HepG2 (cell line): ENCODE results near the gene ST3GAL2. TPM values are rescaled to one million over a fixed set of nuclear protein-coding genes. Genes with fewer than 3 reads are reported as not detected.

Experiments
- NCOA5 ChIP-seq: sonication (generic); formaldehyde crosslinking; IDR thresholded peaks from 2 replicates; pipeline ENCODE4 v1.4.0; 2020; ENCODE audit warnings: missing genetic modification reagents
- PHF20 ChIP-seq: sonication (generic); formaldehyde crosslinking; IDR thresholded peaks from 2 replicates; pipeline ENCODE4 v1.5.0; 2020; ENCODE audit warnings: mild to moderate bottlenecking, missing genetic modification reagents
- PRDM10 ChIP-seq: sonication (generic); formaldehyde crosslinking; IDR thresholded peaks from 2 replicates; pipeline ENCODE4 v1.4.0; 2020; ENCODE audit warnings: low read depth, missing genetic modification reagents
- SMC3 ChIP-seq: IDR thresholded peaks from 2 replicates; pipeline ENCODE4 v1.6.1; 2011; ENCODE audit warnings: low read length, improper control_type of control experiment
- ZNF276 ChIP-seq: sonication (generic); formaldehyde crosslinking; IDR thresholded peaks from 2 replicates; pipeline ENCODE4 v1.4.0; 2020; ENCODE audit warnings: mild to moderate bottlenecking, low read depth, missing genetic modification reagents
- ZNF572 ChIP-seq: sonication (generic); formaldehyde crosslinking; IDR thresholded peaks from 2 replicates; pipeline ENCODE4 v1.5.1; 2020; ENCODE audit warnings: mild to moderate bottlenecking, missing genetic modification reagents
- ZNF768 ChIP-seq: sonication (generic); formaldehyde crosslinking; IDR thresholded peaks from 2 replicates; pipeline ENCODE4 v1.4.0; 2020; ENCODE audit warnings: missing genetic modification reagents
- ZSCAN31 ChIP-seq: sonication (generic); formaldehyde crosslinking; IDR thresholded peaks from 2 replicates; pipeline ENCODE4 v1.5.0; 2020; ENCODE audit warnings: low read depth, mild to moderate bottlenecking, missing genetic modification reagents
- polyA plus RNA-seq, 8 experiments: library from polyadenylated mRNA; depleted of rRNA in 3 of 8; stranded (reverse) in 7 of 8; unstranded in 1 of 8; fragments of >200 nt; fragmentation: Illumina TruSeq in 4 of 8; extraction: Trizol in 4 of 8; gene quantifications; 2 replicates each; pipeline versions ENCODE4 v1.2.1 to v1.2.3, GENCODE V29; 2011 to 2016; ENCODE audit warnings: low read depth in 4 of 8, missing spikeins in 1 of 8, mixed read lengths in 1 of 8; ENCODE audit not compliant: insufficient read depth in 1 of 8
- total RNA-seq, 5 experiments: library from RNA; depleted of rRNA; stranded (reverse); fragments of >200 nt; fragmentation: Illumina TruSeq; extraction: Trizol; gene quantifications; 2 replicates each; pipeline ENCODE4 v1.2.3, GENCODE V29; 2016; ENCODE audit warnings: low read depth in 1 of 5
- TF ChIP-seq, protein P1 (sequence below): sonication (generic); formaldehyde crosslinking; IDR thresholded peaks from 2 replicates; pipeline ENCODE4 v1.4.0; 2020; ENCODE audit warnings: mild to moderate bottlenecking, missing genetic modification reagents, borderline replicate concordance
- TF ChIP-seq, protein P2 (sequence below): sonication (generic); formaldehyde crosslinking; IDR thresholded peaks from 2 replicates; pipeline ENCODE4 v1.5.1; 2020; ENCODE audit warnings: mild to moderate bottlenecking, missing genetic modification reagents, moderate library complexity
- TF ChIP-seq, protein P3 (sequence below): sonication (generic); formaldehyde crosslinking; IDR thresholded peaks from 2 replicates; pipeline ENCODE4 v1.5.0; 2020; ENCODE audit warnings: mild to moderate bottlenecking, missing genetic modification reagents, borderline replicate concordance

ST3GAL2 gene
- total and polyA plus RNA-seq, 2 of the 13 experiments (the other 11 are each of a cell fraction or from before 2014, with no cell fraction given), result 16.3 to 24.9 TPM

- TF ChIP-seq, protein P1, sequence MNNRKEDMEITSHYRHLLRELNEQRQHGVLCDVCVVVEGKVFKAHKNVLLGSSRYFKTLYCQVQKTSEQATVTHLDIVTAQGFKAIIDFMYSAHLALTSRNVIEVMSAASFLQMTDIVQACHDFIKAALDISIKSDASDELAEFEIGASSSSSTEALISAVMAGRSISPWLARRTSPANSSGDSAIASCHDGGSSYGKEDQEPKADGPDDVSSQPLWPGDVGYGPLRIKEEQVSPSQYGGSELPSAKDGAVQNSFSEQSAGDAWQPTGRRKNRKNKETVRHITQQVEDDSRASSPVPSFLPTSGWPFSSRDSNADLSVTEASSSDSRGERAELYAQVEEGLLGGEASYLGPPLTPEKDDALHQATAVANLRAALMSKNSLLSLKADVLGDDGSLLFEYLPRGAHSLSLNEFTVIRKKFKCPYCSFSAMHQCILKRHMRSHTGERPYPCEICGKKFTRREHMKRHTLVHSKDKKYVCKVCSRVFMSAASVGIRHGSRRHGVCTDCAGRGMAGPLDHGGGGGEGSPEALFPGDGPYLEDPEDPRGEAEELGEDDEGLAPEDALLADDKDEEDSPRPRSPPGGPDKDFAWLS, result no peak
- 0 out of 2 replicates have a peak, but pooled peaks have one; percentile 42 for TF ChIP-seq ZNF276 (CRISPR knock-in tag)
- TF ChIP-seq, protein P2, sequence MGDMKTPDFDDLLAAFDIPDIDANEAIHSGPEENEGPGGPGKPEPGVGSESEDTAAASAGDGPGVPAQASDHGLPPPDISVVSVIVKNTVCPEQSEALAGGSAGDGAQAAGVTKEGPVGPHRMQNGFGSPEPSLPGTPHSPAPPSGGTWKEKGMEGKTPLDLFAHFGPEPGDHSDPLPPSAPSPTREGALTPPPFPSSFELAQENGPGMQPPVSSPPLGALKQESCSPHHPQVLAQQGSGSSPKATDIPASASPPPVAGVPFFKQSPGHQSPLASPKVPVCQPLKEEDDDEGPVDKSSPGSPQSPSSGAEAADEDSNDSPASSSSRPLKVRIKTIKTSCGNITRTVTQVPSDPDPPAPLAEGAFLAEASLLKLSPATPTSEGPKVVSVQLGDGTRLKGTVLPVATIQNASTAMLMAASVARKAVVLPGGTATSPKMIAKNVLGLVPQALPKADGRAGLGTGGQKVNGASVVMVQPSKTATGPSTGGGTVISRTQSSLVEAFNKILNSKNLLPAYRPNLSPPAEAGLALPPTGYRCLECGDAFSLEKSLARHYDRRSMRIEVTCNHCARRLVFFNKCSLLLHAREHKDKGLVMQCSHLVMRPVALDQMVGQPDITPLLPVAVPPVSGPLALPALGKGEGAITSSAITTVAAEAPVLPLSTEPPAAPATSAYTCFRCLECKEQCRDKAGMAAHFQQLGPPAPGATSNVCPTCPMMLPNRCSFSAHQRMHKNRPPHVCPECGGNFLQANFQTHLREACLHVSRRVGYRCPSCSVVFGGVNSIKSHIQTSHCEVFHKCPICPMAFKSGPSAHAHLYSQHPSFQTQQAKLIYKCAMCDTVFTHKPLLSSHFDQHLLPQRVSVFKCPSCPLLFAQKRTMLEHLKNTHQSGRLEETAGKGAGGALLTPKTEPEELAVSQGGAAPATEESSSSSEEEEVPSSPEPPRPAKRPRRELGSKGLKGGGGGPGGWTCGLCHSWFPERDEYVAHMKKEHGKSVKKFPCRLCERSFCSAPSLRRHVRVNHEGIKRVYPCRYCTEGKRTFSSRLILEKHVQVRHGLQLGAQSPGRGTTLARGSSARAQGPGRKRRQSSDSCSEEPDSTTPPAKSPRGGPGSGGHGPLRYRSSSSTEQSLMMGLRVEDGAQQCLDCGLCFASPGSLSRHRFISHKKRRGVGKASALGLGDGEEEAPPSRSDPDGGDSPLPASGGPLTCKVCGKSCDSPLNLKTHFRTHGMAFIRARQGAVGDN (CRISPR knock-in tag), result peak; percentile 73
- 0 out of 2 replicates have a peak, but pooled peaks have one; percentile 66 for TF ChIP-seq ZSCAN31
- peak; percentile 58; the same call in 1 of the 2 replicates for TF ChIP-seq ZNF768 (CRISPR knock-in tag)
- peak; percentile 79; the same call in 1 of the 2 replicates for TF ChIP-seq ZNF572 (CRISPR knock-in tag)
- peak; percentile 89 for TF ChIP-seq SMC3
- TF ChIP-seq PRDM10, result no peak
- TF ChIP-seq PHF20 (CRISPR knock-in tag), result no peak
- TF ChIP-seq, protein P3, sequence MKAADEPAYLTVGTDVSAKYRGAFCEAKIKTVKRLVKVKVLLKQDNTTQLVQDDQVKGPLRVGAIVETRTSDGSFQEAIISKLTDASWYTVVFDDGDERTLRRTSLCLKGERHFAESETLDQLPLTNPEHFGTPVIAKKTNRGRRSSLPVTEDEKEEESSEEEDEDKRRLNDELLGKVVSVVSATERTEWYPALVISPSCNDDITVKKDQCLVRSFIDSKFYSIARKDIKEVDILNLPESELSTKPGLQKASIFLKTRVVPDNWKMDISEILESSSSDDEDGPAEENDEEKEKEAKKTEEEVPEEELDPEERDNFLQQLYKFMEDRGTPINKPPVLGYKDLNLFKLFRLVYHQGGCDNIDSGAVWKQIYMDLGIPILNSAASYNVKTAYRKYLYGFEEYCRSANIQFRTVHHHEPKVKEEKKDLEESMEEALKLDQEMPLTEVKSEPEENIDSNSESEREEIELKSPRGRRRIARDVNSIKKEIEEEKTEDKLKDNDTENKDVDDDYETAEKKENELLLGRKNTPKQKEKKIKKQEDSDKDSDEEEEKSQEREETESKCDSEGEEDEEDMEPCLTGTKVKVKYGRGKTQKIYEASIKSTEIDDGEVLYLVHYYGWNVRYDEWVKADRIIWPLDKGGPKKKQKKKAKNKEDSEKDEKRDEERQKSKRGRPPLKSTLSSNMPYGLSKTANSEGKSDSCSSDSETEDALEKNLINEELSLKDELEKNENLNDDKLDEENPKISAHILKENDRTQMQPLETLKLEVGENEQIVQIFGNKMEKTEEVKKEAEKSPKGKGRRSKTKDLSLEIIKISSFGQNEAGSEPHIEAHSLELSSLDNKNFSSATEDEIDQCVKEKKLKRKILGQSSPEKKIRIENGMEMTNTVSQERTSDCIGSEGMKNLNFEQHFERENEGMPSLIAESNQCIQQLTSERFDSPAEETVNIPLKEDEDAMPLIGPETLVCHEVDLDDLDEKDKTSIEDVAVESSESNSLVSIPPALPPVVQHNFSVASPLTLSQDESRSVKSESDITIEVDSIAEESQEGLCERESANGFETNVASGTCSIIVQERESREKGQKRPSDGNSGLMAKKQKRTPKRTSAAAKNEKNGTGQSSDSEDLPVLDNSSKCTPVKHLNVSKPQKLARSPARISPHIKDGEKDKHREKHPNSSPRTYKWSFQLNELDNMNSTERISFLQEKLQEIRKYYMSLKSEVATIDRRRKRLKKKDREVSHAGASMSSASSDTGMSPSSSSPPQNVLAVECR (CRISPR knock-in tag), result peak; percentile 47; the same call in 1 of the 2 replicates
- TF ChIP-seq NCOA5 (CRISPR knock-in tag), result no peak
Observed at GRCh38 chr16:70395345-70395901, 43.5 kb downstream of the ST3GAL2 start (continued).
